UCSD-AML1 (cell line): ENCODE data around the gene TMOD4.

Source experiments
- DNase-seq: peaks from one replicate; lab custom pipeline; 2025; ENCODE audit not compliant: unreplicated experiment; lab: John Stamatoyannopoulos, UW

TMOD4 gene

GRCh38 chr1:151176514-151177045, 799 bp upstream of the TMOD4 start:
- DNase-seq, result no peak

GRCh38 chr1:151175041-151175741, 590 bp downstream of the TMOD4 start:
- DNase-seq, result no peak

- DNase-seq, result no peak
Measured at GRCh38 chr1:151171190-151171589, 4.6 kb downstream of the TMOD4 start.

- DNase-seq, result no peak
Measured at GRCh38 chr1:151167116-151167515, 8.7 kb downstream of the TMOD4 start.

DNA sequence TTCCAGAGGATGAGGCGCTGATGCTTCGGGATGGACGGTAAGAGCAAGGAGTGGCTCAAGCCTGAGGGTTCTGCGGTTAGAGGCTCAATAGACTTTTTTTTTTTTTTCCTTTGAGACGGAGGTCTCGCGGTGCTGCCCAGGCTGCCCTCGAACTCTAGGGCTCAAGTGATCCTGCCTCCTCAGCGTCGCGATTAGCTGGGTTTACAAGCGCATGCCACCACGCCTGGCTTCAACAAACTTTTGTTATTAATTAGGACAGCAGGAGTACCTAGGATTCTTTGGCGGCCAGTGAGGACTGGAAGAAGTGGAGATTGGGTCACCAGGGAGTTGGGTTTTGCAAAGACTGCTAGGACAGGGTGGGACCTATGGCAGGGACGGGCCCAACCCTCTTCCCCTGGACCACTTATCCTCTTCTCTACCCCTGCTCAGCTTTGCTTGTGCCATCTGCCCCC, 9.2 kb downstream of the TMOD4 start:
- DNase-seq, result peak; percentile 52

GRCh38 chr1:151165738-151166504, 9.9 kb downstream of the TMOD4 start, which contains the start of the genes LYSMD1 and SCNM1:
TSS of gene LYSMD1 (minus strand) at chr1:151165902. CDS start at chr1:151165258, 644 bp downstream.
TSS of gene SCNM1 (plus strand) at chr1:151166144. CDS start at chr1:151166153, 9 bp downstream.
- DNase-seq, result peak; percentile 96

GRCh38 chr1:151165281-151165737, 10.5 kb downstream of the TMOD4 start:
- DNase-seq, result no peak

DNA sequence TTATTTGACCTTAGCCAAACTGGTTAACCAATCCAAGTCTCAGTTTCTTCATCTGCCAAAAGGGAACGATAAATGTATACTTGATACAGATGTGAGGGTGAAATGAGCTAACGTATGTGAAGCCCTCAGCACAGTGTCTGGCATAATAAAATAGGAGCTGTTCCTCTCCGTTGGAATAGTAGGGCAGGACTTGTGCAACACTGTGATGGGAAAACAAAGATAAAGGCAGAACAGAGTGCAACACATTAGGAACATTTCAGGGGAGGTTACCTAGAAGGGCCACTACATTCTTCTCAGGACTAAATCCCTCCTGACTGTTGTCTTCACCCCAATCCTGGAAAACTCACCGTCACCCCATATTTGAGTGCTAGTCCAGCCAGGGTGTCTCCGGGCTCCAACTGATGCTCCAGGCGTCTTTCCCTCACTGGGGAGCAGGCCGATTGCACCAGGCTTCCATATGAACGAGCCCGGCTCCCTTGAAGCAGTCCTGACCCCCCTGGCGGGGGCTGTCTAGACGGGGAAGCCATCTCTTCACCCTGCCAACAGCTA, 11.0 kb downstream of the TMOD4 start:
- no peak for DNase-seq

GRCh38 chr1:151159373-151159772, 16.4 kb downstream of the TMOD4 start:
- no peak for DNase-seq

DNA sequence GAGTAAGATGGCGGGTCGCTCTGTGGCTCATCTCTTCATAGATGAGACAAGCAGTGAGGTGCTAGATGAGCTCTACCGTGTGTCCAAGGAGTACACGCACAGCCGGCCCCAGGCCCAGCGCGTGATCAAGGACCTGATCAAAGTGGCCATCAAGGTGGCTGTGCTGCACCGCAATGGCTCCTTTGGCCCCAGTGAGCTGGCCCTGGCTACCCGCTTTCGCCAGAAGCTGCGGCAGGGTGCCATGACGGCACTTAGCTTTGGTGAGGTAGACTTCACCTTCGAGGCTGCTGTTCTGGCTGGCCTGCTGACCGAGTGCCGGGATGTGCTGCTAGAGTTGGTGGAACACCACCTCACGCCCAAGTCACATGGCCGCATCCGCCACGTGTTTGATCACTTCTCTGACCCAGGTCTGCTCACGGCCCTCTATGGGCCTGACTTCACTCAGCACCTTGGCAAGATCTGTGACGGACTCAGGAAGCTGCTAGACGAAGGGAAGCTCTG, 17.0 kb downstream of the TMOD4 start:
- DNase-seq, result no peak

- DNase-seq, result peak; percentile 21
Measured at GRCh38 chr1:151158326-151158725, 17.5 kb downstream of the TMOD4 start.

- DNase-seq, result peak; percentile 89
Measured at GRCh38 chr1:151157067-151157531, 18.7 kb downstream of the TMOD4 start.

- peak; percentile 84 for DNase-seq
Measured at GRCh38 chr1:151156515-151156819, 19.3 kb downstream of the TMOD4 start, which contains the start of gene TNFAIP8L2. TSS of gene TNFAIP8L2 (plus strand) at chr1:151156649. CDS start at chr1:151158698, 2,049 bp downstream.

- DNase-seq, result no peak
Measured at GRCh38 chr1:151147665-151148064, 28.1 kb downstream of the TMOD4 start.

DNA sequence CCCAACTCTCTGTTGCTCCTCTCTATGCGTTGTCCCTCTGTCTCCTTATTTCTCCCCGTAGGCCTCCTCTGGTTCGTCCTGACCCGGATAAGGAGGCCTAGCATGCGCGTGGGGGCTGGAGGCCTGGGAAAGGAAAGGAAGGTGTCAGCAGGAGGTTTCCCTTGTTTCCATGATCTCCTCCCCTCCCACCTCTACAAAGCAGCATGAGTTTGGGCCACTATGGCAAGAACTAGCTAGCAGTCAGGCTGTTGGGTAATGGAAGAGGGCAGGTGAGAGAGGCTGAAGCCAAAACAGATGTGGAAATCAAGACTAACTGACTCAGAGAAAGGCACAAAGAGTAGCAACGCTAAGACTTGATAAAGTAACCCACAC, 28.7 kb downstream of the TMOD4 start:
- peak; percentile 49 for DNase-seq

DNA sequence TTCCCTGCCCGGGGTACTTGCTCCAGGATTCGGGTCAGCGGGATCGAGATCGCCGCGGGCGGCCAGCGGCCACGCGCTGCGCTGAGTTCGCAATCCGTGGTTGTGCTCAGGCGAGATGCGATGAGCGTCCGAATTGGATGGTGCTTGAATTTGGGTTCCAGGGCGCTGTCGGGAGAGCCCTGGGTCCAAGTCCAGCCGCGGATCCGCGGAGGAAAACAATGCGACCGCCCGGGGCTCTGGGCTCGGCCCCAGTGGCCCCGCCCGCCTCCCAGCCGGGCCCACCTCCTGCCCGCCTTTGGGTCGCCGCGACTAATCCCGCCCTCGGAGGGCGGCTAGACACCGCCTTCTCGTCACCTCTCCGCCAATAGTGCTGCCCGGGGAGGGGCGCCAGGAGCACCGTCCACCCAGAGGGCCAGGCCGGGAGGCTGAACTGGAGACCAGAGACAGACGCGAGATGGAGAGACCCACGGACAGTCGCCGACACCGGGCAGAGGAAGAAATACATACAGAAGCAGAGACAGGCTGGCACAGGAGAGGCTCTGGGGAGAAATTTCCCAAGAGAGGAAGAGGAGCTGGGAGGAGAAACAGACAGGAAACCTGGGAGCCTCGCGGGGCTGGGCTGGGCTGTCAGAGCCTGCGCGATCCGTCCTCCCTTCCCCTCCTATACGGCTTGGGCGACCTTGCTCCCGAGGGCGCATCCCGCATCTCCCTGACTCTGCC, 29.2 kb downstream of the TMOD4 start, which contains the start of gene SEMA6C:
Gene SEMA6C, minus strand, starts transcription at position 220 of the 720 bp plus-strand sequence. CDS start 4,010 bp downstream, outside the sequence.
- peak; percentile 90 for DNase-seq

- no peak for DNase-seq
Measured at GRCh38 chr1:151146072-151146411, 29.7 kb downstream of the TMOD4 start.

DNA sequence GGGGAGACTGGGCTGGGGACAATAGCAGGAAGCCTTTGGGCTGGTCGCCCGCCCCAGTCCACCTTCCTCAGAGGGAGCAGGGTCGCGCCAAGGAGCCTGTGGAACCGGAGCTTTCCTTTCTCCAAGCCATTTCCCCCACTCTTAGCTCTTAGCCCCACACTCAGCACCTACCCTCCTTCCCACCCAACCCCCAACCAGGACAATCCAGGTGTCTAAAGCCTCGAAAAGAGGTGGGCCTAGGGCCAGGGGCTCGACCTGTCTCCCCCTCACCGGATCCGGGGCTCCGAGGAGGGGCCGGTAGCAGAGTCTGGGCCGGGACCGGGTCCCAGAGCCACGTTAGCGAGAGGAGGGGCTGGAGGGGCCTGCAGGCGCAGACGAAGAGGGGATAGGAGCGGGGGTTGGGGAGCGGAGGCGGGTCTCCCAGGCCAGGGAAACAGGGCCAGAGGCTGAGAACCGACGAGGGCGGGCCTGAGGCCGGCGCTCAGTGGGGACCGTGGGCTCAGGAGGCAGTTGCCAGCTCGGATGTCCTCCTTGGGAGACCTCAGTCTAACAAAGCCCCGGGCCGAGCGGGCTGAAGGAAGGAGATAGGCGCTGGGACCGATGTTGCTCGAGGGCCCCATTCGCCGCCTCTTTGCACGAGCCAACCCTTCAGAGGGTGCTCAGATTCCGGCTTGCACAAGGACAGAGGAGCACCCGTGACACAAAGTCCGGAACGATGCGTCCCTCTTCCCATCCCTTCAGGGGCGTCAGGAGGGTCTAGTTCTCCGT, 30.3 kb downstream of the TMOD4 start:
- DNase-seq, result no peak

GRCh38 chr1:151144474-151145303, 31.1 kb downstream of the TMOD4 start:
- no peak for DNase-seq
